ENCODE results near the gene CAMSAP1. TPM values are rescaled to one million over a fixed set of nuclear protein-coding genes. Genes with fewer than 3 reads are reported as not detected.

CAMSAP1 gene
- total and polyA plus RNA-seq, 11 donors = 10.9 to 38.3 (median 19.9) TPM

DNA sequence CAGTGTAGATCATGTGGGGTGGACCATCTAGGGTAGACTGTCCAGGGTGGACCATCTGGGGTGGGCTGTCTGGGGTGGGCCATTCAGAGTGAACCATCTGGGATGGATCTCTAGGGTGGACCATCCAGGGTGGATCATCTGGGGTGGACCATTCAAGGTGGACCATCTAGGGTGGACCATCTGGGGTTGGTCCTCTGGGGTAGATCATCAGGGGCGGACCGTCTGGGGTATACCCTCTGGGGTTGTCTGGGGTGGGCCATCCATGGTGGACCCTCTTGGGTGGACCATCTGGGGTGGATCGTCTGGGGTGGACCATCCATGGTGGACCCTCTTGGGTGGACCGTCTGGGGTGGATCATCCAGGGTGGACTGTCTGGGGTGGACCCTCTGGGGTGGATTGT is 141.1 kb downstream of the CAMSAP1 start:
- H3K9me3 ChIP-seq = peaks cover 0 to 18% (median 0%) of the 10 kb centered on the region in 12 donors

DNA sequence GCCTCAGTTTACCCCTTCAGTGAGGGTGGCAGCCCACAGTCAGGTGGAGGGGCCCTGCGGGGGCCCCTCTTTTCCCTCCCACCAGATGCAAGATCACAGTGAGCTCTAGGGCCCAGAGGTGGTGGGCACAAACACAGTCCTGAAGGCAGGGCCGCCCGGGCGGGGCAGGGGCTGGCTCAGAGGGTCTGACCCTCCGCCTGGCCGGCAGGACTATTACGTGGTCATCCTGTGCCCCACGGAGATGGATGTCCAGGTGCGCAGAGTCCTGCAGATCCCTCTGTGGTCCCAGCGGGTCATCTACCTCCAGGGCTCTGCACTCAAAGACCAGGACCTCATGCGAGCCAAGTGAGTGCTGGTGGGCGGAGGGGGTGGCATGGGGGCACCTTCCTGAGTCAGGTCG is 141.9 kb downstream of the CAMSAP1 start:
- Histone ChIP-seq H3K4me1 (no peaks in the 10 kb centered on the region), H3K27me3 (no peaks in the 10 kb centered on the region), H3K4me3 (no peak overlapping the region), H3K9me3 (peaks cover 0 to 18% (median 0%) of the 10 kb centered on the region in 12 donors), H3K27ac (no peak overlapping the region), H3K36me3 (no peaks in the 10 kb centered on the region)
- no peak for DNase-seq
- intact Hi-C loops (cut with DNase I) = no loop called here
- TF ChIP-seq POLR2A (IDR thresholded peaks at IDR 0.05) = no peak
- TF ChIP-seq, protein P1, sequence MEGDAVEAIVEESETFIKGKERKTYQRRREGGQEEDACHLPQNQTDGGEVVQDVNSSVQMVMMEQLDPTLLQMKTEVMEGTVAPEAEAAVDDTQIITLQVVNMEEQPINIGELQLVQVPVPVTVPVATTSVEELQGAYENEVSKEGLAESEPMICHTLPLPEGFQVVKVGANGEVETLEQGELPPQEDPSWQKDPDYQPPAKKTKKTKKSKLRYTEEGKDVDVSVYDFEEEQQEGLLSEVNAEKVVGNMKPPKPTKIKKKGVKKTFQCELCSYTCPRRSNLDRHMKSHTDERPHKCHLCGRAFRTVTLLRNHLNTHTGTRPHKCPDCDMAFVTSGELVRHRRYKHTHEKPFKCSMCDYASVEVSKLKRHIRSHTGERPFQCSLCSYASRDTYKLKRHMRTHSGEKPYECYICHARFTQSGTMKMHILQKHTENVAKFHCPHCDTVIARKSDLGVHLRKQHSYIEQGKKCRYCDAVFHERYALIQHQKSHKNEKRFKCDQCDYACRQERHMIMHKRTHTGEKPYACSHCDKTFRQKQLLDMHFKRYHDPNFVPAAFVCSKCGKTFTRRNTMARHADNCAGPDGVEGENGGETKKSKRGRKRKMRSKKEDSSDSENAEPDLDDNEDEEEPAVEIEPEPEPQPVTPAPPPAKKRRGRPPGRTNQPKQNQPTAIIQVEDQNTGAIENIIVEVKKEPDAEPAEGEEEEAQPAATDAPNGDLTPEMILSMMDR (IDR thresholded peaks at IDR 0.05) = no peak
- WGBS, 4 donors = 93 to 98% (median 94%) methylated on average over 6 to 13 of the region's 13 CpGs
- ATAC-seq = no peak

More for the DNA sequence above, 141.1 kb downstream of the CAMSAP1 start:
- H3K4me3 ChIP-seq = no peak overlapping the region
- no peak overlapping the region for H3K27ac ChIP-seq
- DNase-seq = no peak
- intact Hi-C loops (cut with DNase I) = no loop called here
- H3K27me3 ChIP-seq = no peaks in the 10 kb centered on the region
- TF ChIP-seq, protein P1 (IDR thresholded peaks at IDR 0.05) = no peak
- TF ChIP-seq POLR2A (IDR thresholded peaks at IDR 0.05) = no peak
- ATAC-seq = no peak
- H3K36me3 ChIP-seq = no peaks in the 10 kb centered on the region
- no peaks in the 10 kb centered on the region for H3K4me1 ChIP-seq
- 95 to 97% (median 97%) methylated on average over 3 to 4 of the region's 4 CpGs for WGBS, 4 donors

DNA sequence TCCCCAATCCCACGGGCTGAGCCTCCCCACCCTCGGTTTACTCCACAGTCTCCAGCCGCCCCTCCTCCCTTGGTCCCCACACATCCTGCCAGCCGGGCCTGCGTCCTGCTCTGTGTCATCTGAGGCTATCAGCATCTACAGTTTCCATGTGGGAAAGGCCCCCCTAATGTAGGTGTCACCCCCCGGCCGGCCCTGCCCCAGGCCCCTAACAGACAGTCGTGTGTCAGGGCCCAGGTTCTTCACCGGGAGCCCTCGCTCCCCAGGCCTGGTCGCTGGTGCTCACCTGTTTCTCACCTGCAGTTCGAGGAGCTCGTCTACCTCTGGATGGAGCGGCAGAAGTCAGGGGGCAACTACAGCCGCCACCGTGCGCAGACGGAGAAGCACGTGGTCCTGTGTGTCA is 142.6 kb downstream of the CAMSAP1 start:
- H3K36me3 ChIP-seq = no peaks in the 10 kb centered on the region
- ATAC-seq = no peak
- peaks cover 0 to 18% (median 0%) of the 10 kb centered on the region in 12 donors for H3K9me3 ChIP-seq
- no peak for TF ChIP-seq POLR2A (IDR thresholded peaks at IDR 0.05)
- TF ChIP-seq, protein P1 (IDR thresholded peaks at IDR 0.05) = no peak
- DNase-seq = no peak
- H3K4me3 ChIP-seq = no peak overlapping the region
- no peaks in the 10 kb centered on the region for H3K27me3 ChIP-seq
- 87 to 90% (median 88%) methylated on average over 16 to 19 of the region's 19 CpGs for WGBS, 4 donors
- no peak overlapping the region for H3K27ac ChIP-seq
- intact Hi-C loops (cut with DNase I) = no loop called here
- H3K4me1 ChIP-seq = no peaks in the 10 kb centered on the region

DNA sequence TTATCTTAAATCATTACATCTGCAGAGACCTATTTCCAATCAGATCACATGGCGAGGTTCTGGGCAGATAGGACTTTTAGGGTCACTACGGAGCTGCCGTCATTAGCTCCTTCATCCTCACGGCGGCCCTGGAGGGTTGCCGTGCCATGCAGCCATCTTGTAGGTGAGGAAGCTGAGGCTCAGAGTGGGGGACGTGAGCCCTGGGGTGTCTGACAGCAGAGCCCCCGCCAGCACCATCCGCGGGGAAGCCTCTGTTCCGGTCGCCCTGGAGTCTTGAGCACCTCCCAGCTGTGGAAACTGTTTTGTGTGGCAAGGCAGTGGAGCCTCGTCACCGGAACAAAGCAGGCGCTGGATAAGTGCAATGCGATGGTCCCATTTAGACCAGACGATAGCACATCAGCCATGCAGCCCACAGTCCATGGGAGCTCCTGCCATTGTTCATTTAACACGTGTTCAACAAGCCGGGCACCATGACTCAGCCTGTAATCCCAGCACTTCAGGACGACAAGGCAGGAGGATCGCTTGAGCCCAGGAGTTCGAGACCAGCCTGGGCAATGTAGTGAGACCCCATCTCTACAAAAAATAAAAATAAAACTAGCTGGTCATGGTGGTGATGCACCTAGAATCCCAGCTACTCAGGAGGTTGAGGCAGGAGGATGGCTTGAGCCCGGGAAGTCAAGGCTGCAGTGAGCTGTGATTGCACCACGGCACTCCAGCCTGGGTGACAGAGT is 143.5 kb downstream of the CAMSAP1 start:
- DNase-seq (no peak), ATAC-seq (no peak)
- no peak for TF ChIP-seq POLR2A (IDR thresholded peaks at IDR 0.05)
- TF ChIP-seq, protein P1 (IDR thresholded peaks at IDR 0.05) = no peak
- intact Hi-C loops (cut with DNase I) = no loop called here
- no peaks in the 10 kb centered on the region for H3K27me3 ChIP-seq
- no peak overlapping the region for H3K27ac ChIP-seq
- no peaks in the 10 kb centered on the region for H3K36me3 ChIP-seq
- H3K4me1 ChIP-seq = no peaks in the 10 kb centered on the region
- no peak overlapping the region for H3K4me3 ChIP-seq
- WGBS, 4 donors = 82 to 92% (median 87%) methylated on average over 14 to 24 of the region's 24 CpGs
- peaks cover 0 to 18% (median 0%) of the 10 kb centered on the region in 12 donors for H3K9me3 ChIP-seq
